Keratinocyte (primary cell): ENCODE measurements around the gene ARTN.

ENCODE experiments used
- EZH2 ChIP-seq: IDR thresholded peaks from one replicate; pipeline ENCODE4 v1.6.1; 2012; ENCODE audit warnings: inconsistent platforms, mild to moderate bottlenecking, low read length, moderate library complexity
- TF ChIP-seq, protein P1 (sequence below), 3 experiments: IDR thresholded peaks in 1 of 3; conservative IDR thresholded peaks in 1 of 3; optimal IDR thresholded peaks in 1 of 3; 2 replicates in 2 of 3; 3 replicates in 1 of 3; pipeline versions ENCODE3 to v1.5.1; 2011; ENCODE audit warnings: low read length in 3 of 3, mild to moderate bottlenecking in 3 of 3, moderate library complexity in 2 of 3, control low read depth in 1 of 3, inconsistent platforms in 1 of 3; ENCODE audit not compliant: insufficient read depth in 2 of 3; ENCODE audit errors: extremely low read depth in 1 of 3

DNA sequence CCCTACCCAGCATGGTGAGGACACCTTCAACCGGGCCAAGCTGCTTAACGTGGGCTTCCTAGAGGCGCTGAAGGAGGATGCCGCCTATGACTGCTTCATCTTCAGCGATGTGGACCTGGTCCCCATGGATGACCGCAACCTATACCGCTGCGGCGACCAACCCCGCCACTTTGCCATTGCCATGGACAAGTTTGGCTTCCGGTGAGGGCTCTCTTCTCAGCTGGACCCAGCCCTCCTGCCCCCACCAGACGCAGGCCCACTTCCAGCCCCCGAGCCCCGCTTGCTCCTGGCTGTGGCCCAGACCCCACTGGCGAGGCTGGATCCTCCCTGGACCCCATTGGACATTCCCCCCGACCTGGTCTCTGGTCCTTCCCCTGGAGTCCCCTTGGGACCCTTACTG is 51.3 kb downstream of the ARTN start:
- TF ChIP-seq, protein P1, sequence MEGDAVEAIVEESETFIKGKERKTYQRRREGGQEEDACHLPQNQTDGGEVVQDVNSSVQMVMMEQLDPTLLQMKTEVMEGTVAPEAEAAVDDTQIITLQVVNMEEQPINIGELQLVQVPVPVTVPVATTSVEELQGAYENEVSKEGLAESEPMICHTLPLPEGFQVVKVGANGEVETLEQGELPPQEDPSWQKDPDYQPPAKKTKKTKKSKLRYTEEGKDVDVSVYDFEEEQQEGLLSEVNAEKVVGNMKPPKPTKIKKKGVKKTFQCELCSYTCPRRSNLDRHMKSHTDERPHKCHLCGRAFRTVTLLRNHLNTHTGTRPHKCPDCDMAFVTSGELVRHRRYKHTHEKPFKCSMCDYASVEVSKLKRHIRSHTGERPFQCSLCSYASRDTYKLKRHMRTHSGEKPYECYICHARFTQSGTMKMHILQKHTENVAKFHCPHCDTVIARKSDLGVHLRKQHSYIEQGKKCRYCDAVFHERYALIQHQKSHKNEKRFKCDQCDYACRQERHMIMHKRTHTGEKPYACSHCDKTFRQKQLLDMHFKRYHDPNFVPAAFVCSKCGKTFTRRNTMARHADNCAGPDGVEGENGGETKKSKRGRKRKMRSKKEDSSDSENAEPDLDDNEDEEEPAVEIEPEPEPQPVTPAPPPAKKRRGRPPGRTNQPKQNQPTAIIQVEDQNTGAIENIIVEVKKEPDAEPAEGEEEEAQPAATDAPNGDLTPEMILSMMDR (optimal IDR thresholded peaks at IDR 0.05 in 1 of 3, IDR thresholded peaks at IDR 0.05 in 1 of 3, conservative IDR thresholded peaks at IDR 0.05 in 1 of 3; ENCODE audit: extremely low read depth in 1 of 3, insufficient read depth in 2 of 3, low read length in 3 of 3), result no peak
- no peak for TF ChIP-seq EZH2
